Panc1 (cell line): ENCODE measurements around the gene PLPP7.

Source experiments
- CTCF ChIP-seq: fragments of 450-650 bp; IDR thresholded peaks from 2 replicates; pipeline ENCODE4 v1.5.1; 2017; ENCODE audit warnings: mild to moderate bottlenecking
- REST ChIP-seq, 2 experiments: IDR thresholded peaks; 2 replicates each; pipeline ENCODE4 v1.6.1; 2011 to 2012; ENCODE audit warnings: low read depth in 2 of 2, control low read depth in 1 of 2, low read length in 1 of 2, mild to moderate bottlenecking in 1 of 2, moderate library complexity in 1 of 2; ENCODE audit not compliant: insufficient read depth in 1 of 2

- TF ChIP-seq REST (IDR thresholded peaks at IDR 0.05; ENCODE audit: insufficient read depth in 1 of 2, low read depth in 2 of 2, low read length in 1 of 2) (no peak), CTCF (no peak)
Observed at GRCh38 chr9:131260751-131261452, 28.6 kb upstream of the PLPP7 start.
